GM12878 (cell line): ENCODE results near the gene DENND1A. TPM values are rescaled to one million over a fixed set of nuclear protein-coding genes. Genes with fewer than 3 reads are reported as not detected.

Source experiments
- BCLAF1 ChIP-seq: fragments of 450-650 bp; IDR thresholded peaks from 2 replicates; pipeline ENCODE4 v1.6.1; 2017; ENCODE audit warnings: antibody characterized with exemption, mild to moderate bottlenecking, moderate library complexity
- BMI1 ChIP-seq: fragments of 450-650 bp; IDR thresholded peaks from 2 replicates; pipeline ENCODE4 v1.6.1; 2016; ENCODE audit warnings: mild to moderate bottlenecking, moderate library complexity, borderline replicate concordance
- CEBPB ChIP-seq, 2 experiments: fragments of 150-350 bp in 1 of 2; IDR thresholded peaks; 2 replicates each; pipeline ENCODE4 v1.6.1; 2012 to 2014; ENCODE audit warnings: low read depth in 2 of 2, low read length in 2 of 2, borderline replicate concordance in 1 of 2, inconsistent platforms in 1 of 2
- CHD1 ChIP-seq: IDR thresholded peaks from 2 replicates; pipeline ENCODE4 v1.6.1; 2012; ENCODE audit warnings: low read depth, low read length, improper control_type of control experiment
- CREB1 ChIP-seq: IDR thresholded peaks from 2 replicates; pipeline ENCODE4 v1.6.1; 2012; ENCODE audit warnings: low read depth, mild to moderate bottlenecking, inconsistent platforms
- MEF2B ChIP-seq: fragments of 450-650 bp; IDR thresholded peaks from 2 replicates; pipeline ENCODE4 v1.6.1; 2018; ENCODE audit warnings: mild to moderate bottlenecking, moderate library complexity; ENCODE audit not compliant: partially characterized antibody, poor library complexity, severe bottlenecking
- MYC ChIP-seq: IDR thresholded peaks from 2 replicates; pipeline ENCODE4 v1.6.1; 2011; ENCODE audit warnings: mild to moderate bottlenecking, low read length, moderate library complexity, inconsistent platforms; ENCODE audit not compliant: insufficient read depth, insufficient replicate concordance, insufficient read length, severe bottlenecking
- NRF1 ChIP-seq: conservative IDR thresholded peaks from 2 replicates; pipeline ENCODE4 v1.6.1; 2011; ENCODE audit warnings: mild to moderate bottlenecking, low read depth, low read length, improper control_type of control experiment
- PAX5 ChIP-seq: IDR thresholded peaks from 2 replicates; pipeline ENCODE4 v1.6.1; 2011; ENCODE audit warnings: low read depth, low read length, borderline replicate concordance
- RAD21 ChIP-seq: IDR thresholded peaks from 2 replicates; pipeline ENCODE4 v1.6.1; 2011; ENCODE audit warnings: mild to moderate bottlenecking, low read depth, low read length, moderate library complexity; ENCODE audit not compliant: insufficient read depth
- SPI1 ChIP-seq: IDR thresholded peaks from 2 replicates; pipeline ENCODE4 v1.6.1; 2011; ENCODE audit warnings: low read depth, mild to moderate bottlenecking, low read length, moderate library complexity, borderline replicate concordance; ENCODE audit not compliant: insufficient read depth
- TCF3 ChIP-seq: IDR thresholded peaks from 2 replicates; pipeline ENCODE4 v1.6.1; 2012; ENCODE audit warnings: low read depth, mild to moderate bottlenecking, low read length, borderline replicate concordance; ENCODE audit not compliant: insufficient read depth
- YY1 ChIP-seq: IDR thresholded peaks from 2 replicates; pipeline ENCODE4 v1.6.1; 2011; ENCODE audit warnings: low read depth, mild to moderate bottlenecking, low read length
- polyA plus RNA-seq, 11 experiments: library from polyadenylated mRNA; depleted of rRNA in 4 of 11; unstranded in 6 of 11; stranded (reverse) in 5 of 11; fragments of >200 nt; fragmentation: Nextera tagmentation in 4 of 11; fragmentation: Illumina TruSeq in 1 of 11; extraction: Ambion mirVana in 4 of 11; extraction: Trizol in 1 of 11; gene quantifications; 1 replicate in 1 of 11; 2 replicates in 10 of 11; pipeline versions ENCODE4 v1.2.1 to v1.2.3, GENCODE V29; 2011 to 2016; ENCODE audit warnings: inconsistent platforms in 2 of 11, missing spikeins in 2 of 11, low read depth in 1 of 11
- total RNA-seq, 4 experiments: library from RNA; depleted of rRNA in 3 of 4; stranded (reverse); fragments of >200 nt in 3 of 4; fragmentation: Illumina TruSeq in 1 of 4; extraction: Trizol in 1 of 4; gene quantifications; 2 replicates each; pipeline versions ENCODE4 v1.2.1 to v1.2.3, GENCODE V29; 2013 to 2021
- TF ChIP-seq, protein P1 (sequence below): IDR thresholded peaks from 2 replicates; pipeline ENCODE4 v1.6.1; 2011; ENCODE audit warnings: borderline replicate concordance, low read depth, mild to moderate bottlenecking, moderate library complexity, low read length; ENCODE audit not compliant: insufficient read depth, poor library complexity, severe bottlenecking
- TF ChIP-seq, protein P2 (sequence below): IDR thresholded peaks from 2 replicates; pipeline ENCODE4 v1.6.1; 2012; ENCODE audit warnings: low read depth, low read length, improper control_type of control experiment
- TF ChIP-seq, protein P3 (sequence below): fragments of 450-650 bp; formaldehyde crosslinking; IDR thresholded peaks from 2 replicates; pipeline ENCODE4 v1.5.0; 2022; ENCODE audit warnings: mild to moderate bottlenecking, missing genetic modification characterization
- TF ChIP-seq, protein P4 (sequence below): fragments of 450-650 bp; IDR thresholded peaks from 2 replicates; pipeline ENCODE4 v1.6.1; 2016; ENCODE audit warnings: mild to moderate bottlenecking

The DENND1A gene
- total and polyA plus RNA-seq, 10 of the 15 experiments (the other 5 are each of a cell fraction or from before 2014, with no cell fraction given) = 14.1 to 48.6 (median 35.2) TPM

DNA sequence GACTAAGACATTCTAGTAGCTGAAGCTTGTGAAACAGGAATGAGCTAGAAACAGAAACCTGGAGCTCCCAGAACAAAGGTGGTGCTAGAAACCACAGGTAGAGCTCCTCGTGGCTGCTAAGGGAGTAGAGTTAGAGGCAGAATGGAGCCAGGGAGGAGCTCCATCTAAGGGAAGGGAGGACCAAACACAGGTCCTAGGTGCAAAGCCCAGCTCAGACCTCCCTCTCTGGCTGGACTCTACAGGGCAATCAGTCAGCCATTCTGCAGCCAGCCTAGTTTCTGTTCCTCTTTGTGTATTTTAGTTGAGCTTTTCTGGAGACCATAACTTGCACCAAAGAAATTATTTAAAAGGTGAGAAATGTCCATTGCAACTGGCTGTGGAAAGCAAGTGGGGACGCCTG lies 503.5 kb downstream of the DENND1A start (continued):
- no peak for TF ChIP-seq MEF2B
- TF ChIP-seq PAX5 = no peak
- TF ChIP-seq, protein P1, sequence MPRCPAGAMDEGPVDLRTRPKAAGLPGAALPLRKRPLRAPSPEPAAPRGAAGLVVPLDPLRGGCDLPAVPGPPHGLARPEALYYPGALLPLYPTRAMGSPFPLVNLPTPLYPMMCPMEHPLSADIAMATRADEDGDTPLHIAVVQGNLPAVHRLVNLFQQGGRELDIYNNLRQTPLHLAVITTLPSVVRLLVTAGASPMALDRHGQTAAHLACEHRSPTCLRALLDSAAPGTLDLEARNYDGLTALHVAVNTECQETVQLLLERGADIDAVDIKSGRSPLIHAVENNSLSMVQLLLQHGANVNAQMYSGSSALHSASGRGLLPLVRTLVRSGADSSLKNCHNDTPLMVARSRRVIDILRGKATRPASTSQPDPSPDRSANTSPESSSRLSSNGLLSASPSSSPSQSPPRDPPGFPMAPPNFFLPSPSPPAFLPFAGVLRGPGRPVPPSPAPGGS = no peak
- TF ChIP-seq CEBPB (IDR thresholded peaks at IDR 0.05; ENCODE audit: borderline replicate concordance in 1 of 2, low read depth in 2 of 2, low read length in 2 of 2) = no peak
- TF ChIP-seq BMI1 = no peak
- TF ChIP-seq, protein P2, sequence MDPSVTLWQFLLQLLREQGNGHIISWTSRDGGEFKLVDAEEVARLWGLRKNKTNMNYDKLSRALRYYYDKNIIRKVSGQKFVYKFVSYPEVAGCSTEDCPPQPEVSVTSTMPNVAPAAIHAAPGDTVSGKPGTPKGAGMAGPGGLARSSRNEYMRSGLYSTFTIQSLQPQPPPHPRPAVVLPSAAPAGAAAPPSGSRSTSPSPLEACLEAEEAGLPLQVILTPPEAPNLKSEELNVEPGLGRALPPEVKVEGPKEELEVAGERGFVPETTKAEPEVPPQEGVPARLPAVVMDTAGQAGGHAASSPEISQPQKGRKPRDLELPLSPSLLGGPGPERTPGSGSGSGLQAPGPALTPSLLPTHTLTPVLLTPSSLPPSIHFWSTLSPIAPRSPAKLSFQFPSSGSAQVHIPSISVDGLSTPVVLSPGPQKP = no peak
- no peak for TF ChIP-seq MYC
- no peak for TF ChIP-seq CHD1
- no peak for TF ChIP-seq RAD21
- peak; percentile 59; the same call in 1 of the 2 replicates for TF ChIP-seq YY1
- no peak for TF ChIP-seq NRF1
- TF ChIP-seq, protein P3, sequence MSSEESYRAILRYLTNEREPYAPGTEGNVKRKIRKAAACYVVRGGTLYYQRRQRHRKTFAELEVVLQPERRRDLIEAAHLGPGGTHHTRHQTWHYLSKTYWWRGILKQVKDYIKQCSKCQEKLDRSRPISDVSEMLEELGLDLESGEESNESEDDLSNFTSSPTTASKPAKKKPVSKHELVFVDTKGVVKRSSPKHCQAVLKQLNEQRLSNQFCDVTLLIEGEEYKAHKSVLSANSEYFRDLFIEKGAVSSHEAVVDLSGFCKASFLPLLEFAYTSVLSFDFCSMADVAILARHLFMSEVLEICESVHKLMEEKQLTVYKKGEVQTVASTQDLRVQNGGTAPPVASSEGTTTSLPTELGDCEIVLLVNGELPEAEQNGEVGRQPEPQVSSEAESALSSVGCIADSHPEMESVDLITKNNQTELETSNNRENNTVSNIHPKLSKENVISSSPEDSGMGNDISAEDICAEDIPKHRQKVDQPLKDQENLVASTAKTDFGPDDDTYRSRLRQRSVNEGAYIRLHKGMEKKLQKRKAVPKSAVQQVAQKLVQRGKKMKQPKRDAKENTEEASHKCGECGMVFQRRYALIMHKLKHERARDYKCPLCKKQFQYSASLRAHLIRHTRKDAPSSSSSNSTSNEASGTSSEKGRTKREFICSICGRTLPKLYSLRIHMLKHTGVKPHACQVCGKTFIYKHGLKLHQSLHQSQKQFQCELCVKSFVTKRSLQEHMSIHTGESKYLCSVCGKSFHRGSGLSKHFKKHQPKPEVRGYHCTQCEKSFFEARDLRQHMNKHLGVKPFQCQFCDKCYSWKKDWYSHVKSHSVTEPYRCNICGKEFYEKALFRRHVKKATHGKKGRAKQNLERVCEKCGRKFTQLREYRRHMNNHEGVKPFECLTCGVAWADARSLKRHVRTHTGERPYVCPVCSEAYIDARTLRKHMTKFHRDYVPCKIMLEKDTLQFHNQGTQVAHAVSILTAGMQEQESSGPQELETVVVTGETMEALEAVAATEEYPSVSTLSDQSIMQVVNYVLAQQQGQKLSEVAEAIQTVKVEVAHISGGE = no peak
- TF ChIP-seq, protein P4, sequence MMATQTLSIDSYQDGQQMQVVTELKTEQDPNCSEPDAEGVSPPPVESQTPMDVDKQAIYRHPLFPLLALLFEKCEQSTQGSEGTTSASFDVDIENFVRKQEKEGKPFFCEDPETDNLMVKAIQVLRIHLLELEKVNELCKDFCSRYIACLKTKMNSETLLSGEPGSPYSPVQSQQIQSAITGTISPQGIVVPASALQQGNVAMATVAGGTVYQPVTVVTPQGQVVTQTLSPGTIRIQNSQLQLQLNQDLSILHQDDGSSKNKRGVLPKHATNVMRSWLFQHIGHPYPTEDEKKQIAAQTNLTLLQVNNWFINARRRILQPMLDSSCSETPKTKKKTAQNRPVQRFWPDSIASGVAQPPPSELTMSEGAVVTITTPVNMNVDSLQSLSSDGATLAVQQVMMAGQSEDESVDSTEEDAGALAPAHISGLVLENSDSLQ = no peak
- TF ChIP-seq BCLAF1 = no peak
- TF ChIP-seq TCF3 = no peak
- no peak for TF ChIP-seq CREB1
- TF ChIP-seq SPI1 = peak; percentile 96
